Measurements from ENCODE around the gene KRT80.

DNA sequence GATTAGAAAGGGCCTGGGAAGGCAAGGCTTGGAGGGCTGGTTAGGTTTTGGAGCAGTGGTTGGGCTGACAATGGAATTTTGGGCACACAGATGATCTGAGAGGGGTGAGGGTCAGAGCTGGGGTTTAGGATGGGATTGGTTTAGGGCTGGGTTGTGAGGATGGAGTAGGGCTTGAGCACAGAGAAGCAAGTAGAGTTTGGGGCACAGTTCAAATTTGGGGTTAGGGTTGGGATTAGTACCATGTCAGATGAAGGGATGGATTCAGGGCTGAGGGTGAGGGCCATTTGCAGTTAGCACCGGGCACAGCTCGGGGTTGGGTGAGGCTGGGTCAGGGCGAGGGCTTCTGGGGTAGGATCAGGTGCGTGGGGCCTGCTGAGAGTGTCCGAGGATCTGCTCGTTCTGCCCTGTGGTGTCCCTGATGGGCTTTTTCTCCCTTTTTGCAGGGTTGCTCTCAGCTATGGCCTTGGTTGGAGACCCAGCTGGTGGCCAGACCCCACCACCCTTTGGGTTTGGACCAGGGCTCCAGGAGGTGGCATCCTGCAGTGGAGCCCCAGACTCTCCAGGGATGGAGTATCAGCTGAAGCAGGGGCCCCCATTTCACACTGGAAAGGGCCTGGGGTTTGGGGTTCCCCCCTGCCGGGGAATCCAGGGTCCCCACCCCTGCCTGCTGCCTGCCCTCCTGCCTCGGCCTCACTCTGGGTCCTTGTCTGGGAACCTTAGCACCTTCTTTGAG lies 45.6 kb downstream of the KRT80 start:
- TF ChIP-seq POLR2AphosphoS5 (IDR thresholded peaks at IDR 0.05; ENCODE audit: low read depth, low read length) (no peak), POLR2A (IDR thresholded peaks at IDR 0.05; ENCODE audit: low read depth, low read length) (no peak), TAF1 (IDR thresholded peaks at IDR 0.05; ENCODE audit: borderline replicate concordance, low read depth, low read length) (no peak)

Measured in GM12892 (cell line).